ENCODE results near the gene KAZALD1.

GRCh38 chr10:101107771-101108170, 46.0 kb downstream of the KAZALD1 start:
- TF ChIP-seq KLF10 (tag by site-specific recombination; IDR thresholded peaks at IDR 0.05) (no peak), RBAK (tag by site-specific recombination; IDR thresholded peaks at IDR 0.05) (no peak)

Measured in HEK293 (cell line).